Fibroblast of mammary gland (primary cell): ENCODE results near the gene CMIP.

Experiments
- DNase-seq: peaks from one replicate; pipeline ENCODE4 v3.0.0-alpha.2; 2010; ENCODE audit warnings: low read depth
- H3K4me3 ChIP-seq: 2 replicates; pipeline ENCODE4 v1.5.1; 2011; ENCODE audit warnings: low read depth, mild to moderate bottlenecking, low read length, moderate library complexity; ENCODE audit not compliant: control insufficient read depth
- CTCF ChIP-seq: conservative IDR thresholded peaks from 2 replicates; pipeline ENCODE4 v1.5.1; 2011; ENCODE audit warnings: low read depth, low read length, inconsistent platforms; ENCODE audit not compliant: control insufficient read depth, insufficient read depth

The CMIP gene

GRCh38 chr16:81712681-81713080 is 268.1 kb downstream of the CMIP start:
- TF ChIP-seq CTCF = no peak
- DNase-seq = no peak
- no peak overlapping the region for H3K4me3 ChIP-seq

- no peak for TF ChIP-seq CTCF
- DNase-seq = no peak
Measured at GRCh38 chr16:81713295-81713772, 268.7 kb downstream of the CMIP start.

GRCh38 chr16:81713796-81714195 is 269.2 kb downstream of the CMIP start:
- no peak for DNase-seq
- H3K4me3 ChIP-seq = no peak overlapping the region
- TF ChIP-seq CTCF = no peak

More at GRCh38 chr16:81713295-81713772, 268.7 kb downstream of the CMIP start:
- H3K4me3 ChIP-seq = no peak overlapping the region

- no peak for DNase-seq
- TF ChIP-seq CTCF = no peak
- no peak overlapping the region for H3K4me3 ChIP-seq
Measured at GRCh38 chr16:81714583-81714982, 270.0 kb downstream of the CMIP start.

GRCh38 chr16:81715358-81716196 is 271.0 kb downstream of the CMIP start:
- H3K4me3 ChIP-seq = no peak overlapping the region
- DNase-seq = no peak
- TF ChIP-seq CTCF = no peak

GRCh38 chr16:81716478-81717225 is 272.0 kb downstream of the CMIP start:
- DNase-seq = no peak
- TF ChIP-seq CTCF = no peak
- H3K4me3 ChIP-seq = no peak overlapping the region
